ENCODE results near the gene EYS.
"Not testable (repeated sequence)": the region's sequence is repeated elsewhere in the genome, so short reads cannot be mapped to it uniquely, and the experiment has no call there.

EYS gene

GRCh38 chr6:63744810-63745209 lies 1962.2 kb downstream of the EYS start:
- DNase-seq: no peak

DNA sequence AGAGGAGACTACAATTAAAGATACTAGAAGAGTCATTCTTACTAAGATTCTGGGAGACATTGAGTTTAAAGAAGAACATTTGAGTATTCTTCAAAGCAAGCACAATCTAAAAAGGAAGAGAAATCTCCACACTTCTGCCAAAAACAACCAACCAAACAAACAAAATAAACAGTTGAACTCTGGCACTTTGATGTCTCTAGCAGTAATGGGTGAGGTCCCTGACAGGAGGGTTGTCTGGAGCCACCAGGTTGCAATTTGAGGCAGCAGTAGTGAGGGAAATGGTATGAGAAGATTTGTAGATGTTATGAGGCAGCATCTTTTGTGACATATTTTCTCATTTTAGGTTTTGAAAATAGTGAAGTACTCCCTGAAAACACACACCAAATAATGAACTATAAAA lies 1963.3 kb downstream of the EYS start:
- no peak for DNase-seq

DNA sequence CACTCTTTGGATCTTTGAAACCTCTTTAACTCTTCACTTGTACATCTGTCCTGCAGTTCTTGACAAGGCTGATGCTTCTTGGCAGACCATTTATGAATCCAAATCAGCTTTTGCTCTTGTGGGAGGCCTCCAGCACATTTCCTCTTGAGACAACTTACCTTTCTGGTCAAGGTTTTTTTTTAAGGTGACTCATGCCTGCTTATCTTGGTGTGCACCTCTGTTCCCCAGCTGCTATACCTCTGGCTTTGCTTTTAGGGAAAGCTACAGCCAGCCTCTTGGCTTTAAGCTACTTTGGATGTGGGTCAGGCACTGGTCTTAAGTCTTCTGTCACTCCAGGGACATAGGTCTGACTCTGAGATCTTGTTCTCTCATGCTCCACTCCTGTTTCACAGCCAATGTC lies 1965.0 kb downstream of the EYS start:
- no peak for DNase-seq

- no peak for DNase-seq
Measured at GRCh38 chr6:63740709-63741108, 1966.3 kb downstream of the EYS start.

GRCh38 chr6:63739094-63739687 lies 1967.8 kb downstream of the EYS start:
- DNase-seq: no peak

DNA sequence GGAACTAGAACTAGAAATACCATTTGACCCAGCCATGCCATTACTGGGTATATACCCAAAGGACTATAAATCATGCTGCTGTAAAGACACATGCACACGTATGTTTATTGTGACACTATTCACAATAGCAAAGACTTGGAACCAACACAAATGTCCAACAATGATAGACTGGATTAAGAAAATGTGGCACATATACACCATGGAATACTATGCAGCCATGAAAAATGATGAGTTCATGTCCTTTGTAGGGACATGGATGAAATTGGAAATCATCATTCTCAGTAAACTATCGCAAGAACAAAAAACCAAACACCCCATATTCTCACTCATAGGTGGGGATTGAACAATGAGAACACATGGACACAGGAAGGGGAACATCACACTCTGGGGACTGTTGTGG lies 1968.8 kb downstream of the EYS start:
- DNase-seq: not testable (repeated sequence)

DNA sequence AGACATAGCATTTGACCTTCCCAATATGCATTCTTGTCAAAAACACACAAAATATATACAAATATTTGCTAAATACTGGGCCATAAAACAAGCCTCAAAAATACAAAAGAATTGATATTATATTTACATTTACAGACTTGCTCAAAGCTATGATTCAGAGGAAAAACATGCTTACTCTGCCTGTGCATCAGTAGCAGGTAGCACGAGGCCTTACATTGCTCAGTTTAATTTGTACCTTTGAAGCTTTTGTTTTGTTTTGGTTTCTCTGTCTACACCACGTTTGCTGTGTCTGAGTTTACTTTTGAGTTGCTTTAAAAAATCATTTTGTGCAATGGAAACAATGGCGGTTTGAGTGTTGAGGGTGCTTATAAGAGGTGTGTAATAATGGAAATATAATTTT lies 1972.1 kb downstream of the EYS start:
- no peak for DNase-seq

GRCh38 chr6:63732336-63732735 lies 1974.7 kb downstream of the EYS start:
- DNase-seq: no peak

DNA sequence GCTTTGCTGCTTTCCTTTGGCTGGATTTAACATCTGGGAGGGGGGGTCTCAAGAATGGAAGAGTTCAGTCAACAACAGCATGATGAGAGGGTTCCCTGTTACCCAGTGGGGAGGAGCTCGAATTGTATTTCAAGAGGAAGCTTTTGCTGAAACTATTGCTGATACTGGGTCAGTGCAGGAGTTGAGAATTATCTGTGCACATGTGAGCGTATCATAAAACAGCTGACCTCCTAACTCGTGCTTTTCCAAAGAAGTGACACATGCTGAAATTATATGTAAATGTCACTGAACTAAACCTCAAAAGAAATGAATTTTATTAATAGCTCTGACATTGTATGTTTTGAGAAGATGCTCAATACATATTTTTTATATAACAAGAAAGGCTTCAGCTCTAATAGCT lies 1975.1 kb downstream of the EYS start:
- no peak for DNase-seq

GRCh38 chr6:63730311-63730710 lies 1976.7 kb downstream of the EYS start:
- no peak for DNase-seq

- no peak for DNase-seq
Measured at GRCh38 chr6:63724721-63725120, 1982.3 kb downstream of the EYS start.

DNA sequence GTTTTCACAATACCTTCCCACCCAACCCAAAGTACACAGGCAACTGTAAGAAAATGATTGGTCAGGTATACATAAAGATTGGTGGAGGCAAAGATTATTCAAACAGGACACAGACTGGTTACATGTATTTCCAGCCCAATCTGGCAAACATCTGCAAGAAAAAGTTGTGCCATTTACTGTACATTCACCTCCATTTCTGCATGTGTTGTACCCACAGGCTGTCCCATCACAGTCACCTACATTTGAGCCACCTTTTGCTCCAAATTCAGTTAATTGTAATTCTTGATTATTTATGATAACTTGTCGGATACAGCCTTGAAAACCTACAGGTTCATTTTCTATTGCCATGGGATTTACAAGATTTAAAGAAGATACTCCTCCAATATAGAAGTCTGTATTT lies 1985.8 kb downstream of the EYS start:
- DNase-seq: no peak

DNA sequence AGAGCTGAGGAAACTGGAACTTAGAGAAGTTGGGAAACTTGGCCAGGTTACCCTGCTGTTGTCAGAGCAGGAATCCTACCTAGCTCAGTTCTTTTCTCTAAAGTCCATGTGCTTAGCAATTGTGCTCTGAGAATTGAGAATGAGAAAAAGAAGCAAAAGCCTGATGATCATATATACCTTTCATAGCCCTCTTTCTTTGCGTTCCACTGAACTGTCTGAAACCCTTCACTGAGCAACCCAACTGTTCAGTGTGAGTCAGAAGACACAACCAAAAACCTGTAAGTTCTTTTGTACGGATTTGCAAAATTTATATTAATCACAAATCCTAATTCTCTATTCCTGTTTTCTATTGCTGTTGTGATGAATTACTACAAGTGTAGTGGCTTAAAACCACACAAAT lies 1990.9 kb downstream of the EYS start:
- DNase-seq: no peak

GRCh38 chr6:63714091-63714490 lies 1992.9 kb downstream of the EYS start:
- no peak for DNase-seq

GRCh38 chr6:63713332-63713731 lies 1993.7 kb downstream of the EYS start:
- no peak for DNase-seq

DNA sequence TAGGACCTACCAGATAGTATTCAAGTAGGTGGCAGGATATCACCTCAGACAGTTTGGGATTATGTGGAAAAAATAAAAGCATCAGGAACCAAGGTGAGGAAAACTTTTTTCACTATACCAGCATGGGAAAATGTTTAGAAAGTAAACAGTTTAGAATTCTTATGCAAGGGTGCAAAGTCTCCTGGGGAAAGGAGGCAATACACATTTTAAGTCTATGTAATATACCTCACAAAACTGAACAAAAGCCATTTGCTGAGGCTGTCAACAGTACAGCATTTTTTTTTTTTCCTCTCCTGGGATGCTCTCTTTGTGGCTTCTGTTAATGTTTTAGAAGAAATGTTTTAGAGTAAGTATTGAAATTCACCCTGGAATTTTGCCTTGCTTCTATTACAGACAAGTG lies 1997.9 kb downstream of the EYS start:
- no peak for DNase-seq

GRCh38 chr6:63708631-63709030 lies 1998.4 kb downstream of the EYS start:
- no peak for DNase-seq

DNA sequence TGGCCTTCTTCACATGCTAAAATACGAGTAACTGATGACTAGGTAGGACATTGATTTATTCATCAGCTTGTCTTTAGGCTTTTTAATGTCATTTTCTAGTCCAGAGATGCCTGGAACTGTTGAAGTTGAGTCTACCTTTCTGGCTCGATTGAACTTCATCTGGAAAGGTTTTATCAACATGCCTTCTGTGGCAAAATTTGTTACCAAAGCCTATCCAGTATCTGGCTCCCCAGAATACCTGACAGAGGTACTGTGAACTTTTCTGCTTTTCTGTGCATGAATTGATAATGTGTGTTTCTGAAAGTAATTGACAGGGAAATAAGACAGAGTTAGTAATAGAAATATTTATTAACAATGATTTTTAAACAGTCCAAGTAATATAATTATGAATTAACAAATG lies 2000.4 kb downstream of the EYS start:
- no peak for DNase-seq

GRCh38 chr6:63705707-63706106 lies 2001.3 kb downstream of the EYS start:
- no peak for DNase-seq

- DNase-seq: no peak
Measured at GRCh38 chr6:63690221-63690620, 2016.8 kb downstream of the EYS start.

DNA sequence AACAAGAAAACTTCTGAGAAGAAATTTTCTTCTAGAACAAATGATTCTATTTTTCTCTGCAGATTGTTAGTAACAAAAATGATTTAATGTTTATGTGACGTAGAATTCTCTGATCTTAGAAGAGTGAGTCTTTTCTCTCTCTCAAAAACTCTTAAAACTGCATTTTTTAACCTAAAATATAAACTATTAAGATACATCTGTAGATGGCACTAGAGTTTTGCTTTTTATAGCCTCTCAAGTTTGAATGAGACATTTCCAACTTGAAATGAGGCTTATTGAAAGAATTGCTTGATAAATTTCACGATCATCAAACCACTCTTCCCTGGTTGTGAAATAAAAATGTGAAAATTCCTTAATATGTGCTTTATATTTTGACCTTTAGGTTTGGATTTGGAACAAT lies 2017.6 kb downstream of the EYS start:
- DNase-seq: no peak

DNA sequence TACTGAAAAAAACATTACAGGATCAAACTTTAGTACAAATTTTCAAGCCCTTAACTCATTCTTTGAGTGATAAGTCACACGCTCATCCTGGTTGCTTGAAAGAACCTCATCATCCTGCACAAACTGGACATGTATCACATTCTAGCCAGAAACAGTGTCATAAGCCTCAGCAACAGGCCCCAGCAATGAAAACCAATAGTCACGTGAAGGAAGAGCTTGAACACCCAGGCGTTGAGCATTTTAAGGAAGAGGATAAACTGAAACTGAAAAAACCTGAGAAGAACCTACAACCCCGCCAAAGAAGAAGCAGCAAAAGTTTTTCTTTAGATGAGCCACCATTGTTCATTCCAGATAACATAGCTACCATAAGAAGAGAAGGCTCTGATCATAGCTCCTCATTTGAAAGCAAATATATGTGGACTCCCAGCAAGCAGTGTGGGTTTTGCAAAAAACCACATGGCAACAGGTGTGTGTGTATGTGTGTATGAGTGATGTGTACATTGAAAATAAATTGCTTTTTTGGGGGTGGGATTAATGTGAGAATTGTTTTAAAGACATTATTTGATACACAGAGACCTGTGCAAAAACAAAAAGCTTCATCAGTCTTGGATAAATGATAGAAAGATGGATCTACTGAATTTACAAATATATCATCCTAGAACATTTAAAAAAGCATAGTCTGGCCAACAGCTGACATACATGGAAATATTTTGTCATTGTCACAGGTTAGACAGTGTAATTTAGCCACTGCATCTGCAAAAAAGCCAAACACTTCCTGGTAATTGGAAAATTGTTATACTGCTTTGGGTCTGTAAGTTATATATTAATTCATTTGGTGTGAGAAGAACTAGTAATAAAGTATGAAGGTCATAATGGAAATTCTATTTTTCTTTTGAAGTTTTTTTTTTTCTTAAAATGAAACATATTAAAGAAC lies 2021.3 kb downstream of the EYS start:
- no peak for DNase-seq

DNA sequence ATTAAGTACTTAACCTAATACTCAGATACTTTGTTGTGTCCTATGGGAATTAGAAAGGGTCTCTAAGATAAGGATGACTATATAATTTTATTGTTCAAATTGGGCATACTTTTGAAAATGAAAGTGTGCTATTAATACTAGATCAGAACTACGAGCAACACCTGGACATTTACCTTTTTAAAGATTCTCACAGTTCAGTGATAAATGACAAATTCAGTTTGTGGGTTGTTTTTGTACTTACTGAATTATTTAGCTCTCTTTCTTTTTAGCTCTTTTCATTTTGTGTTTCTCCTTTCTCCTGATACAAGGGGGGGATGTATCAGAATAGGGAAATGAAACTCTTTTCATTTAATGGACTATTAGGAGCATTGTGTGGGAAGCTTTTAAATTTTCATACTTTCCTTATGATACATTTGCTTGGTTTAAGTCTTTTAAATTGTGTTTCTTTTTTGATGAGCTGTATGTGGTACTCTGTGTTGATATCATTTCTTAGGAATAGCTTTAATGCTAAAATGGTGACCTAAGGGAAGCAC lies 2023.9 kb downstream of the EYS start:
- DNase-seq: no peak

DNA sequence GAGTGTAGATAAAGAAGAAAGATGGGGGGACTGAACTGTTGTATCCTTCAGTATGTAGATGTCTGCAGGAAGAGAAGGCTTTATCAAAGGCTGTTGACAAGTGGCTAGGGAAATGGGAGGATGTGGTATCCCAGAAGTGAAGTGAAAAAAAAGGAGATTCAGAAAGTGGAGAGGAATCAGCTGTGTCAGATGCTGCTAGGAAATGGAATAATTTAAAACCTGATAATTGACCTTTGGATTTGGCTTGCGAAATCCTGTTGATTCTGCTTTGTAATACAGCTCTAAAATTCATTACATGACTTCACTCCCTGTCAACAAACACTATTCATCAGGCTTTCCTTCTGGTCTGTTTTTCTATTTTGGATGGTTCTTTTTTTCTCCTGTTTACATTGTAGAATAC lies 2029.7 kb downstream of the EYS start:
- no peak for DNase-seq
